H9 (cell line): ENCODE results near the gene CISD1. TPM values are rescaled to one million over a fixed set of nuclear protein-coding genes. Genes with fewer than 3 reads are reported as not detected.

ENCODE experiments used
- DNase-seq: peaks from one replicate; pipeline ENCODE4 v3.0.0-alpha.2; 2017
- H2AFZ ChIP-seq: one replicate; pipeline ENCODE4 v1.6.1; 2013; ENCODE audit warnings: mild to moderate bottlenecking, low read length, control low read depth, moderate library complexity
- H2AK5ac ChIP-seq: 2 replicates; pipeline ENCODE4 v1.6.1; 2013; ENCODE audit warnings: low read length, control low read depth, mixed read lengths; ENCODE audit not compliant: insufficient read length
- H2BK120ac ChIP-seq: one replicate; pipeline ENCODE4 v1.6.1; 2013; ENCODE audit warnings: low read depth, mild to moderate bottlenecking, low read length, control low read depth, inconsistent platforms; ENCODE audit not compliant: poor library complexity, severe bottlenecking
- H2BK12ac ChIP-seq: 2 replicates; pipeline ENCODE4 v1.6.1; 2013; ENCODE audit warnings: low read length, control low read depth, mixed read lengths, low read depth; ENCODE audit not compliant: insufficient read length
- H2BK15ac ChIP-seq: 2 replicates; pipeline ENCODE4 v1.6.1; 2013; ENCODE audit warnings: low read depth, low read length, control low read depth
- H2BK20ac ChIP-seq: one replicate; pipeline ENCODE4 v1.6.1; 2013; ENCODE audit warnings: low read depth, mild to moderate bottlenecking, low read length, control low read depth, inconsistent platforms; ENCODE audit not compliant: poor library complexity, severe bottlenecking
- H2BK5ac ChIP-seq: 2 replicates; pipeline ENCODE4 v1.6.1; 2013; ENCODE audit warnings: low read length, control low read depth, mixed read lengths; ENCODE audit not compliant: insufficient read length
- H3K14ac ChIP-seq: 2 replicates; pipeline ENCODE4 v1.6.1; 2013; ENCODE audit warnings: low read length, control low read depth; ENCODE audit not compliant: insufficient read depth
- H3K18ac ChIP-seq: 2 replicates; pipeline ENCODE4 v1.6.1; 2013; ENCODE audit warnings: low read depth, mild to moderate bottlenecking, mixed read lengths, low read length, control low read depth; ENCODE audit not compliant: insufficient read length
- H3K23ac ChIP-seq: 2 replicates; pipeline ENCODE4 v1.6.1; 2013; ENCODE audit warnings: low read length, control low read depth, mixed read lengths, low read depth; ENCODE audit not compliant: insufficient read length
- H3K23me2 ChIP-seq: 2 replicates; pipeline ENCODE4 v1.6.1; 2013; ENCODE audit warnings: low read depth, mild to moderate bottlenecking, mixed read lengths, low read length, control low read depth; ENCODE audit not compliant: insufficient read length, poor library complexity, severe bottlenecking
- H3K27ac ChIP-seq: 2 replicates; pipeline ENCODE4 v1.5.1; 2013; ENCODE audit warnings: low read length, control low read depth, mixed read lengths, low read depth; ENCODE audit not compliant: insufficient read length
- H3K27me3 ChIP-seq: 2 replicates; pipeline ENCODE4 v1.6.1; 2013; ENCODE audit warnings: low read length, control low read depth, inconsistent platforms; ENCODE audit not compliant: insufficient read depth
- H3K4ac ChIP-seq: 2 replicates; pipeline ENCODE4 v1.6.1; 2013; ENCODE audit warnings: low read depth, mild to moderate bottlenecking, control low read depth, inconsistent platforms, low read length, moderate library complexity
- H3K4me1 ChIP-seq: 2 replicates; pipeline ENCODE4 v1.6.1; 2013; ENCODE audit warnings: low read length, control low read depth, inconsistent platforms; ENCODE audit not compliant: insufficient read depth
- H3K4me2 ChIP-seq: 2 replicates; pipeline ENCODE4 v1.6.1; 2013; ENCODE audit warnings: low read length, control low read depth, mixed read lengths; ENCODE audit not compliant: insufficient read length, insufficient read depth
- H3K56ac ChIP-seq: 2 replicates; pipeline ENCODE4 v1.6.1; 2013; ENCODE audit warnings: low read depth, mild to moderate bottlenecking, mixed read lengths, low read length, control low read depth; ENCODE audit not compliant: insufficient read length
- H3K79me1 ChIP-seq: 2 replicates; pipeline ENCODE4 v1.6.1; 2013; ENCODE audit warnings: low read depth, mild to moderate bottlenecking, moderate library complexity, low read length, control low read depth, inconsistent platforms; ENCODE audit not compliant: insufficient read depth, poor library complexity, severe bottlenecking
- H3K79me2 ChIP-seq: 2 replicates; pipeline ENCODE4 v1.6.1; 2013; ENCODE audit warnings: low read length, control low read depth, inconsistent platforms; ENCODE audit not compliant: insufficient read depth
- H3K9ac ChIP-seq: 2 replicates; pipeline ENCODE4 v1.6.1; 2013; ENCODE audit warnings: low read length, control low read depth, mixed read lengths; ENCODE audit not compliant: insufficient read length; ENCODE audit errors: extremely low read depth
- H3K9me3 ChIP-seq: one replicate; pipeline ENCODE4 v1.6.1; 2013; ENCODE audit warnings: low read depth, low read length, inconsistent platforms; ENCODE audit not compliant: control insufficient read depth
- H3T11ph ChIP-seq: one replicate; pipeline ENCODE4 v1.6.1; 2013; ENCODE audit warnings: mild to moderate bottlenecking, low read length, control low read depth, inconsistent platforms
- H4K20me1 ChIP-seq: one replicate; pipeline ENCODE4 v1.6.1; 2013; ENCODE audit not compliant: control insufficient read depth, insufficient read length, insufficient read depth
- H4K5ac ChIP-seq: 2 replicates; pipeline ENCODE4 v1.6.1; 2013; ENCODE audit warnings: low read depth, mild to moderate bottlenecking, mixed read lengths, low read length, control low read depth; ENCODE audit not compliant: insufficient read length
- H4K8ac ChIP-seq: replicated peaks from 2 replicates; pipeline ENCODE4 v1.6.1; 2013; ENCODE audit warnings: low read length, control low read depth, mixed read lengths, low read depth; ENCODE audit not compliant: insufficient read length
- H4K91ac ChIP-seq: 2 replicates; pipeline ENCODE4 v1.6.1; 2013; ENCODE audit warnings: low read depth, mild to moderate bottlenecking, moderate library complexity, mixed read lengths, low read length, control low read depth; ENCODE audit not compliant: insufficient read length
- H3K27ac Mint-ChIP-seq, 3 experiments: 2 replicates in 2 of 3; 3 replicates in 1 of 3; pipeline ENCODE4 v1.8.0; 2020 to 2021; ENCODE audit warnings: mixed read lengths in 3 of 3, mild to moderate bottlenecking in 1 of 3, moderate library complexity in 1 of 3
- H3K27me3 Mint-ChIP-seq: 2 replicates; pipeline ENCODE4 v1.8.0; 2021; ENCODE audit warnings: low read depth, mild to moderate bottlenecking, moderate library complexity, mixed read lengths
- H3K36me3 Mint-ChIP-seq, 3 experiments: 2 replicates in 2 of 3; 3 replicates in 1 of 3; pipeline ENCODE4 v1.8.0; 2020 to 2021; ENCODE audit warnings: low read depth in 3 of 3, mixed read lengths in 3 of 3; ENCODE audit not compliant: insufficient read depth in 1 of 3
- H3K4me1 Mint-ChIP-seq, 2 experiments: 2 replicates each; pipeline ENCODE4 v1.8.0; 2020; ENCODE audit warnings: mixed read lengths in 2 of 2
- H3K4me3 Mint-ChIP-seq, 2 experiments: 2 replicates in 1 of 2; 3 replicates in 1 of 2; pipeline ENCODE4 v1.8.0; 2020 to 2021; ENCODE audit warnings: mild to moderate bottlenecking in 2 of 2, mixed read lengths in 2 of 2, moderate library complexity in 1 of 2
- H3K9me3 Mint-ChIP-seq, 2 experiments: 2 replicates in 1 of 2; 3 replicates in 1 of 2; pipeline ENCODE4 v1.8.0; 2020; ENCODE audit warnings: mild to moderate bottlenecking in 2 of 2, mixed read lengths in 2 of 2, moderate library complexity in 1 of 2
- WGBS: extraction: QIAGEN DNeasy Blood & Tissue Kit; methylation state at CpG from one replicate; pipeline ENCODE4 v1.1.7; 2013; ENCODE audit warnings: missing lambda C conversion rate, low lambda C conversion rate, mixed read lengths; ENCODE audit not compliant: insufficient read length; ENCODE audit errors: extremely low coverage; 5-methylcytosine and 5-hydroxymethylcytosine counted together
- total RNA-seq: library from RNA; stranded (reverse); gene quantifications from 2 replicates; pipeline ENCODE4 v1.2.1, GENCODE V29; 2021
- TF ChIP-seq, protein P1 (sequence below): fragments of 200-600 bp; sonication (generic); conservative IDR thresholded peaks from 3 replicates; pipeline ENCODE4 v1.8.0; 2021; ENCODE audit warnings: antibody characterized with exemption, mild to moderate bottlenecking

CISD1 gene
- total RNA-seq, 1 experiment from 2014 or later = 42.0 TPM

DNA sequence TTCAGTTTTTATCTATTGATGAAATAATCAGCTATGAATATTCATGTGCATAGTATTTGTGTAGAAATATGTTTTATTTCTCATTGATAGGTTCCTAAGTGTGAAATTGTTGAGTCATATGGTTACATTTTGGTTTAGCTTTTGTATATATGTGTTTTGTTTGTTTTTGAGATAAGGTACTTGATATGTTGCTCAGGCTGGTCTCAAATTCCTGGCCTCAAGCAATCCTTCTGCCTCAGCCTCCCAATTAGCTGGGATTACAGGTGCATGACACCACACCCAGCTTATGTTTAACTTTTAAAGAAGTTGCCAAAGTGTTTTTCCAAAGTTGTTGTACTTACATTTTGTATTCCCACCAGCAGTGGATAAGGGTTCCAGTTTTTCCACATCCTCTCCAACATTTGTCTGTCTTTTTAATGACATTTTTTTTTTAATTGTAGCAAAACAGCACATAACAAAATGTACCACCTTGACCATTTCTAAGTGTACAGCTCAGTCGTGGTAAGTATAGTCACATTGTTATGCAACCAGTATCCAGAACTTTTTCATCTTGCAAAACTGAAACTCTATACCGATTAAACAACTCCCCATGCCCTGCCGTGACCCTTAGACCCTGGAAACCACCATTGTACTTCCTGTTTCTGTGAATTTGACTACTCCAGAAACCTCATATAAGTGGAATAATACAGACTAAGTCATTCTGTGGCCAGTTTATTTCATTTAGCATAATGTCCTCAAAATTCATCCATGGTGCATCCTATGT is 53.3 kb downstream of the CISD1 start:
- Mint-ChIP-seq H3K36me3 (no peaks in the 10 kb centered on the region), H3K27me3 (no peaks in the 10 kb centered on the region), H3K4me1 (no peaks in the 10 kb centered on the region), H3K27ac (no peak overlapping the region), H3K4me3 (no peak overlapping the region), H3K9me3 (no peaks in the 10 kb centered on the region)
- Histone ChIP-seq H3K9me3 (no peaks in the 10 kb centered on the region), H4K91ac (no peak overlapping the region), H3K79me1 (no peaks in the 10 kb centered on the region), H4K5ac (no peak overlapping the region), H3K18ac (no peak overlapping the region), H3K4me2 (no peak overlapping the region), H4K20me1 (no peaks in the 10 kb centered on the region), H2BK20ac (no peak overlapping the region), H3K14ac (no peak overlapping the region), H3K27ac (no peak overlapping the region), H3T11ph (no peak overlapping the region), H3K23ac (no peak overlapping the region), H2BK12ac (no peak overlapping the region), H3K4ac (no peak overlapping the region), H2BK120ac (no peak overlapping the region), H3K9ac (no peak overlapping the region), H2BK15ac (no peak overlapping the region), H3K23me2 (no peaks in the 10 kb centered on the region), H3K27me3 (no peaks in the 10 kb centered on the region), H3K4me1 (no peaks in the 10 kb centered on the region), H2AK5ac (no peak overlapping the region), H2BK5ac (no peak overlapping the region), H4K8ac (no peak overlapping the region), H3K56ac (no peak overlapping the region), H2AFZ (no peak overlapping the region), H3K79me2 (no peaks in the 10 kb centered on the region)
- DNase-seq = no peak
- TF ChIP-seq, protein P1, sequence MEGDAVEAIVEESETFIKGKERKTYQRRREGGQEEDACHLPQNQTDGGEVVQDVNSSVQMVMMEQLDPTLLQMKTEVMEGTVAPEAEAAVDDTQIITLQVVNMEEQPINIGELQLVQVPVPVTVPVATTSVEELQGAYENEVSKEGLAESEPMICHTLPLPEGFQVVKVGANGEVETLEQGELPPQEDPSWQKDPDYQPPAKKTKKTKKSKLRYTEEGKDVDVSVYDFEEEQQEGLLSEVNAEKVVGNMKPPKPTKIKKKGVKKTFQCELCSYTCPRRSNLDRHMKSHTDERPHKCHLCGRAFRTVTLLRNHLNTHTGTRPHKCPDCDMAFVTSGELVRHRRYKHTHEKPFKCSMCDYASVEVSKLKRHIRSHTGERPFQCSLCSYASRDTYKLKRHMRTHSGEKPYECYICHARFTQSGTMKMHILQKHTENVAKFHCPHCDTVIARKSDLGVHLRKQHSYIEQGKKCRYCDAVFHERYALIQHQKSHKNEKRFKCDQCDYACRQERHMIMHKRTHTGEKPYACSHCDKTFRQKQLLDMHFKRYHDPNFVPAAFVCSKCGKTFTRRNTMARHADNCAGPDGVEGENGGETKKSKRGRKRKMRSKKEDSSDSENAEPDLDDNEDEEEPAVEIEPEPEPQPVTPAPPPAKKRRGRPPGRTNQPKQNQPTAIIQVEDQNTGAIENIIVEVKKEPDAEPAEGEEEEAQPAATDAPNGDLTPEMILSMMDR = no peak
- no CpG with 5 or more reads among the region's 3 CpGs for WGBS
